Measurements from ENCODE around the gene FAM193B.

The FAM193B gene

DNA sequence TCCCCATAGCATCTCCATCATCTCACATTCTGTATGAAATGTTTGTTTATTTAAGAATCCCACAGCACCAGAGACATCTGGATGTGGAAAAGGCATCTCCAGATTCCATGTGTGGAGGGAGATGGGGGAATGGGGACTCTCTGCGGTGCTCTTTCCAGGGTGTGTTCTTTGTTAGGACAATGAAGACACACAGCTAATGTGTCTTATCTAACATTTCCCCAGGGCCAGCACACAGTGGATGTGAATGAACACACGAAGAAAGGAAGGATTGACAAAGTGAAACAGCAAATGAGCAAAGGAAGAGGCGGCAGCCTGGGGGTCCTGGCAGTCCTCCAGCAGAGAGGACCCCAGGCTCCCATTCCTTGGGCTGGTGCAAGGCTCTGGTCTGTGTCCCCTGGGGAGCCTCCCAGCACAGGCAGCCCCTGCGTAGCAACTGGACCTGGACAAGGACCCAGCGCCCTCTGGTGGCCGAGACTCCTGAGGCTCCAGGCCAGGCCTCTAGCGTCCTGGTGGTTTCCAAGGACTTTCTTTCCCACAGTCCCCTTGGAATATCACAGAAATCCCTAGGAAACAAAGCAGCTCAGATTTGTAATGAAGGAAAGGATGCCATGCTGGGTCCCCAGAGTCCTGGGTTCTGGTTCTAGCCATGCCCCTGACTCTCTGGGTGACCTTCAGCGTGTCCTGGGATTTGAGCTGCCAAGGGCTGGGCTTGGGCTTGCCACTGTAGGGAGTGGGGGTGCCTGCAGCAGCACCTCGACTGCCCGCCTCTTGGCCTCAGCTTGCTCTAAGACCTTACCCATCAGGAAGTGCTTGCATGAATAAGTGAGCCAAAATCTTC lies 53.5 kb downstream of the FAM193B start:
- DNase-seq (ENCODE audit: low spot score): peak; percentile 90

GRCh38 chr5:177499842-177500241 lies 54.5 kb downstream of the FAM193B start:
- no peak for DNase-seq (ENCODE audit: low spot score)

DNA sequence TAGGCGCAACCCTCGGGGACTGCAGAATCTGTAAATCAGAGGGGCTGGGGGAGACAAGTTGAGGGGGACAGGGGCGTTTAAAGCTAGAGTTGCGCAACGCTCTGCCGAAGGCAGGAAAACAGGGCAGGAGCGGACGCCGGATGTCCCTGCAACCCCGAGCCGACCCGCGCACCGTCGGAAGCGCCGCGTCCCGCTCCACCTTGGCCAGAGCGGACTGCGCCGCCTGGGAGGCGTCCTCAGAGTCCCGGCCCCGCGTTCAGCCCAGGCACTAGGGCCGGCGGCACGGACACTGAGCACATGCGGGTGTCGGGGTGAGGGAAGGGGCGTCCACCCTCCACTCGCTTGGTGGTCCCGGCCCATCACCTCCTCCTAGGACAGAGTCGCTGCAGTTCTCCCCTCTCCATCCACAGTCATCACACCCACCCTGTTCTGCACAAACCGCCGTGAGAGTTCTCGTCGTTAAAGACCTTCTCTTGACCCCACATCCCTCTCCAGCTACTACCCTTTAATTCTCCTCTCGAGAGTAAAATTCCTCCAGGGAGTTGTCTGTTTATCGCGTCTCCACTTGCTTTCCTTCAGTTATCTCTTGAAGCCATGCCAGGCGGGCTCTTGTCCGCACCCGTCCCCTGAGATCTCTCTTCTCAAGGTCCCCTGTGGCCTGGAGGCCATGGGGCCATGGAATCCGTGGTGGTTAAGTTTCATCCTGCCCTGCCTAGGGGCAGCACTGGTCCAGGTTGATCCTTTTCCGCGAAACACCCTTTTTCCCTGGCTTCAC lies 56.2 kb downstream of the FAM193B start:
- DNase-seq (ENCODE audit: low spot score): no peak

DNA sequence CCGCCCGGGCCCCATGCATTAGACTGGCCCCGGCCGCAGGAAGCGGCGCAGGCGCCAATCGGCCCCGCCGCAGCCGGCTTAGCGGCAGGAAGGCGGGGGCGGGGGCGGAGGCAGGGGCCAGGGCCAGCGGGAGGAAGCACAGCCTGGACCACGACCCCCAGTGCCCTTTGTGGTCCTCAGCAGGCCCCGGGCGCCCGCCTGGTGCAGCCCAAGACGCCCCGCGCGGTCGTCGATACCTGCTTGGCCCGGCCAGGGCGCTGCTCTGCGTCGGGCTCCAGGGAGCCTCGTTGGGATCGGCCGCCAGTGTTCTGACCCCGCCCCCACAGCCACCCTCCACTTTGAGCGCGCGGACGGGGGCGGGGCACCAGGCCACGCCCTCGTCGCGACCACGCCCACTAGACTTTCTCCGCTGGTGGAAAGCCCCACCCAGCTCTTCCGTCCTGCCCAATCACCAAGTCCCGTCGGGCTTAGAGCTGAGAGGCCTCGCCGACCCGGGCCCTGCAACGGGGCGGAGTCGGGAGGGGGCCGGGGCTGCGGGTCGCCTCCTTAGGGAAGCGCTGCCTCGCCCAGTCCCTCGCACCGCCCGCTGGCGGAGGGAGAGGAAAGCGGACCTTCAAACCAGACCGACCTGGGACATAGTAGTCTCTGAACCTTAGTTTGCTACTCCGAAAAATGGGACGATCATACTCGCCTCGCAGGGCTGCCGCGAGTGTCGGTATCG lies 56.9 kb downstream of the FAM193B start, which contains the start of gene PDLIM7:
Gene PDLIM7, minus strand, starts transcription at position 313 of the 721 bp plus-strand sequence. CDS start 1,092 bp downstream, outside the sequence.
- DNase-seq (ENCODE audit: low spot score): peak; percentile 83

- DNase-seq (ENCODE audit: low spot score): peak; percentile 66
Observed at GRCh38 chr5:177496727-177497291, 57.6 kb downstream of the FAM193B start.

DNA sequence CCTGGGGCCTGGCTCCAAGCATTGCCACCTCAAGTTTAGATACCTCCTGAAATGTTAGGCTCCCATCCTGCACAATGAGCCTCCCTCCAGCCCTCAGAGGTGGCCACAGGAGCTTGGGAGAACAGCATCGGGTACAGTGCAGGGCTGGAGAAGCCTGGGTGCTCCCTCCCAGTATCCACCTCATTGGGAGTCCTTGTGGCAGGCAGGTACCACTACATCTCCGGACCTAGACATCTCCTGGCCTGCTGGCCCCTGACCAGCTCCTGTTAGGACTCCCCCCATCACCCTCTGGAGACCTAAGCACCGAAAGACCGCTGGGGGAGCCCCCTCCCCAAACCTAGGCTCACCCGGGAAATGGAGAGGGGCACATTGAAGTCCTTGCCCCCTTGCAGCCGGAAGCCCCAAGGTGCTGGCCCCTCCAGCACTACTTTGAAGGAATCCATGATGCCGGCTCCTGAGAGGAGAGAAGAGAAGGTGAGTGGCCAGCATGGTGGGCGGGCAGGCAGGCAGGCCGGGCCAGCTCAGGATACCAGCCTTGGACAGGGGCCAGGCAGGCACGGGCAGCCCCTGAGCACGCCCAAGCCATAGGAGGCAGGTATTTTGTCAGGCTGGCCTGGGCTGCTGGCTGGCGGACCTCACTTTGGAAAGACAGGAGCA lies 58.2 kb downstream of the FAM193B start:
- peak; percentile 45 for DNase-seq (ENCODE audit: low spot score)

- DNase-seq (ENCODE audit: low spot score): peak; percentile 64
Observed at GRCh38 chr5:177495243-177496060, 58.9 kb downstream of the FAM193B start.

DNA sequence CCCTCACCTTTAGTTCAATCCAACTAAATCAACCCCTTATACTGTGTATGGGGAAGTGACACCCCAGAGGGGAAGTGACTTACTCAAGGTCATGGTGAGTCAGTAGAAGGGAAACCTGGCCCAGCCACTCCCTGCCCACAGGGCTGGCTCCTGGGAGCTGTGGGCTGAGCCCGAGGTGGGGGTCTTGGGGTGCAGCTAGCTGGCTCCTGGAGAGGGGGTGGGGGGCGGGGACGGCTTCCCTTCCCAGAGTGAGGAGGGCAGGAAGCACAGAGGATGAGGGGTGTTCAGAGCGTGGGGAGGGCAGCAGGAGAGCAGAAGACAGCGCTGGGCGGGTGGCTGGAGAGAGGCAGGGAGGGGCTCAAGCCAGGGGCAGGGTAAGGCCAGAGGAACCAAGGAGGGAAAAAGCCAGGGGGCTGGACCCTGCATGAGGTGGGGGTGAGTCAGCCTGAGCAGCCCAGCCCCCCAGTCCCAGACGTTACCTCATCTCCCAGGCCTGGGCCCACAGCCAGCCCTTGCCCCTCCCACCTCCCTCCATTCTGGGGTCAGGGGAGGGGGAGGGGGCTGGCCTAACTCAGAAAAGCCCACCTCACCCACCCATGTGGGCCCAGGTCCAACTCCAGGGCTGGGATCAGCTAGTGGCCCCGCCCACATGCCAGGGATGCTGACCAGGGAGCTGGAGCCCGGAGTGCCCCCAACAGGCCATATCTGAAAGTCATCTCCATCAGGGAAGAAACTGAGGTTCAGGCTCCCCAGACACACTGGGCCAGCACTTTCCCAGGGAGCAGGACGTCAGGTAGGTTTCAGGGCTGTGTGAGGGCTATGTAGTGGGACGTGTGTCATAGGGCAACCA lies 59.8 kb downstream of the FAM193B start:
- peak; percentile 34 for DNase-seq (ENCODE audit: low spot score)

DNA sequence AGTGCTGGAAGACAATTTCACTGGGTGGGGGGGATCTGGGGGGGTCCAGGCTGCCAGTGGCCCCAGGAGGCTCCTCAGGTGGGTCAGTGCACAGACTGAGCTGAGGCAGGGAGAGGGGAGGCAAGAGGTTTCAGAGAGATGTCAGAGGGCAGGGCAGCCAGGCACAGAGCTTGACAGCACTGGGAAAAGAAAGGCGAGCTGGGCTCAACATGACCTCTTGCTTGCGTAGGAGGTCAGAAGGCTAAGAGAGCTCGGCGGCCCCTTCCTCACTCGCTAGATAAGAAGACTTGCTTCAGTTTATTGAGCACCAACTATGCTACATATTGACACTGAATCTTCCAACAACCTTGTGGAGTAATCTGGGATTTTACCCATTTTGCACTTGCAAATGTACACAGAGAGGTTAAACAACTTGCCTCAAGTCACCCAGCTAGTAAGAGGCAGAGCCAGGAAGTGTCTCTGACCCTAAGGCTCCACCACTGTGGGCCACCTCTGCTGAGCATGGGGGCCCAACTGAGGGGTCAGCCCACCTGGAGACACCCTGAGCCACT lies 60.5 kb downstream of the FAM193B start:
- DNase-seq (ENCODE audit: low spot score): no peak

DNA sequence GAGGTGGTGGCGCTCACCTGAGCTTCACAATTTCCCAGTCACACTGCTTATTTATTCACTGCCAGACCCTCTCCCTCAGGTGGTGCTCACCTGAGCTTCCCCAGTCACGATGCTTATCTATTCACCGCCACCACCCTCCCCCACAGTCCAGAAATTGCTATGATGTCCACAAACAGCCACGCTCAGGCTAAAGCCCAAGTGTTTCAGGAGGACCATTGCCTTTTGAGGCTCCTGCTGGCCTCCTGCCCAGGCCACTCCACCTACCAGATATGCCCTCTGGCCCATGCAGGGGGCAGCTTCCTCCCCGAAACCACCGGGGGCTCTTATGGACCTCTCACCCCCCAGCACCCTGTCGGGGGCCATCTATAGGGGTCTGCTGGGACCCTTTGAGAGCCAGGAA lies 61.5 kb downstream of the FAM193B start:
- no peak for DNase-seq (ENCODE audit: low spot score)

DNA sequence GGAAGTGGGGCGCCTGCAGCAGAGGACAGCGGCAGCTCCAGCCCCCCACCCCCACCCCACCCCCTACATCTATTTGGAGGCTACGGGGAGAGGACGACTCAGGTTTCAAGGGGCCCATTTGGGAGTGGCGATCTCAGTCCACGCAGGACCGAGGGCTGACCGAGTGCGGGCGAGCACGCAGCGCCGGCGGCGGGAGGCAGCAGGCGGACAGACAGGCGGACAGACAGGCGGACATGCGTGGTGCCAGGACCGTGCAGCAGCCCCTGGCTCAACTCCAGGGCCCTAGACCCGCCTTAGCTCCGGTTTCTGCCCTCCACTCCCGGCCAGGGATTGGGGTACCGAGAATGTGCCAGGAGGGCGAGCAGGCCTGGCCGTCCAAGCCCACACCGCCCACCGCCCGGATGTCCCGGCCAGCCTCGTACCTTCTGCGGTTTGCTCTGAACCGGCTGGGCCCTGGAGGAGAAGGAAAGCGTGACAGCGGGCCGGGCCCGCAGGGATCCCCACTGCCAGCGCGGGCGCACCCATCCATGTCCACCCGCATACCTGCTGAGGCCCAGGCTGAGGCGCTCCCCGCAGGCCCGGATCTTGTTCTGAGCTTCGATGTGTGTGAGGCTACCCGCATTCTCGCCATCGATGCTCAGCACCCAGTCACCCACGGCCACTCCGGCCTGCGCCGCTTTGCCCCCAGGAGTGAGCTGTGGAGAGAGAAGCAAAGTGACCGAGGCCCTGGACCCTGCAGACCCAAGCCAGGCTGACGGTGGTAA lies 62.2 kb downstream of the FAM193B start:
- DNase-seq (ENCODE audit: low spot score): no peak

DNA sequence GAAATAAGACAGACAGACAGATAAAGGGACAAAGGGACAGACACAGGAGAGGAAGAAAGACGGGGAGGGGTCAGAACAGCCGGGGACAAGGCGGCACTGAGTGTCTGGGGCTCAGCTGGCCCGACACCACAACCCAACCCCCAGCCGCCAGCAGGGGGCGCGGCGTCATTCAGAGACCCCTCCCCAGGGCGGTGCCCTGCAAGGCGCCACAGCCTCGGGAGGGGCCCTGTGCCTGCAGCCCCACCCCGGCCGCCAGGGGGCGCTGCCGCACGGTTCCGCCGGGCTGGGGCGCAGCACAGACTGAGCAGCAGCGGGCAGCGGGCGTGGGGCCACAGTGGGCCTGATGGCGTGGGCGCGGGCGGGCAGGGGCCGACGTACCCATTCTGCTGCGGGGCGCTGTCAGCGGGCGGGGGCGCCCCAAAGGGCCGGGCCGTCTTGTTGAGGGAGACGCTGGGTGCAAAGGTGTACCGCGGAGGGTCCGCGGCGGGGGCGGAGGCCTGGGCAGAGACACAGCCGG lies 62.9 kb downstream of the FAM193B start:
- peak; percentile 43 for DNase-seq (ENCODE audit: low spot score)

DNA sequence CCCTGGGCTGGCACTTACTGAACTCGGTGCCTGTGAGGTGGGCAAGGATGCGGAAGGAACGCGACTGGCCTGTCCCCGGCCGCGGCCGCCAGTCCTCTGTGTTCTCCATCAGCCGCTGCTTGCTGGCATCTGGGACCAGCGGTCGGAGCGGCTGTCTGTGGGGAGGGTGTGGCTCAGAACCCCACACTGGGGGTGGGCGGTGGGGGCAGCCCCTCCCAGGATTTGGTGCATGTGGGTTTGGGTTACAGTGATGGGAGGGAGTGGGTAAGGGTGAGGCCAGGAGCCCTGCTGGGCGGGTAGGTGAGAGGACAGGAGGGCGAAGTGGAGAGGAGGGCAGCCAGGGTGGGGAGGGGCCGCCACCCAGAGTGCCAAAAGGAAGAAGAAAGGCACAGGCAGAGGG lies 63.4 kb downstream of the FAM193B start:
- DNase-seq (ENCODE audit: low spot score): no peak

DNA sequence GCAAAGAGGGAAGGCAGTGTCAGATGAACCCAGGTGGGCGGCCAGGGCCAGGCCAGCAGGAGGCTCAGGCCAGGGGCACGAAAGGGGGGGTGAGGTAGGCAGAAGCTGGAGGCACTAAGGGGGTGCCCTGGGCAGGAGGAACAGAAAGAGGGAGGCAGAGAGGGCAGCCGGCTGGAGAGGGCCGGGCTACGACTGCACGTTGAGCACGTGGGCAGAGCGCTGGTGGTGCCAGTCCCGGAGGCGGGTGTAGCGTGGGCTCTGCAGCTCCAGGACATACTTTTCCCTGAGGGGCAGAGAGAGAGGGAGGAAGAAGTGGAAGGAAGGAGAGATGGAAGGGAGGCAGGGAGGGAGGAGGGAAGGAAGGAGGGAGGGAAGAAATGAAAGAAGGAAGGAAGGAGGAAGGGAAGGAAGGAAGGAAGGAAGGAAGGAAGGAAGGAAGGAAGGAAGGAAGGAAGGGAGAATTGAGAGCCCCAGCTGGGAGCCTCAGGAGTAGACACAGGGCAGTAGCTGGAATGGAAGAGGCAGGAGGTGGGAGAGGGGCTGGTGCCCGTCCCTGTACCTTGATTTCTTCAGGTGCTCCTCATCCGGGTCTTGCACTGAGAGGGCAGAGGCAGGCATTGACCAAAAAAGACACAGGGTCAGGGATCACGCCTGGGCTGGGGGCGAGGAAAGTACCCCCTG lies 63.9 kb downstream of the FAM193B start:
- DNase-seq (ENCODE audit: low spot score): peak; percentile 54

DNA sequence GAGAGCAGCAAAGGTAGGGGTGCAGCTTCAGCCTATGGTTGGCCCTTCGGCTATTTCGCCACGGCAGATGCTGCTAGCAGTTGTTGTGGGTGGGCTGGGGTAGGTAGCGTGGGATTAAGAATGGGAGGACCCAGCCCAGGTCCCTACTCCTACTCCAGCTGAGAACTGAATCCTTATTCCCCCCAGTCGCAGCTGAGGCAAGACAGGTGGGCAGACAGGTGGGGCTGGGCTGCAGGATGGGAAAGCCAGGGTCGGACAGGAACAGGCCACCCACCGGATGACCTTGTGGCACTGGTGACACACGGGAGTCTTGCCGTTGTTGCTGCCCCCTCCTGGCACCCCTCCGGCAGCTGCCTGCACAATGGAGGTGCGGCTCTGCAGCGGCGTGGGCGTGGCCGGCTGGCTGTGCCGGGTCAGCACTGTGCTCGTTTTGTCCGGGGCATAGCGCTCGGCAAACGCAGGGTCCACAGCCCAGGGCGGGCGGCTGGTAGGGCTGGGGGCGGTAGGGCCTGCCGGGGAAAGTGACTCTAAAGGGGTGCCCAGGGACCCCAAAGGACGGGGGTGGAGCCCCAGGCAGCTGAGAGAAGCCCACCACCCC lies 65.1 kb downstream of the FAM193B start:
- no peak for DNase-seq (ENCODE audit: low spot score)

DNA sequence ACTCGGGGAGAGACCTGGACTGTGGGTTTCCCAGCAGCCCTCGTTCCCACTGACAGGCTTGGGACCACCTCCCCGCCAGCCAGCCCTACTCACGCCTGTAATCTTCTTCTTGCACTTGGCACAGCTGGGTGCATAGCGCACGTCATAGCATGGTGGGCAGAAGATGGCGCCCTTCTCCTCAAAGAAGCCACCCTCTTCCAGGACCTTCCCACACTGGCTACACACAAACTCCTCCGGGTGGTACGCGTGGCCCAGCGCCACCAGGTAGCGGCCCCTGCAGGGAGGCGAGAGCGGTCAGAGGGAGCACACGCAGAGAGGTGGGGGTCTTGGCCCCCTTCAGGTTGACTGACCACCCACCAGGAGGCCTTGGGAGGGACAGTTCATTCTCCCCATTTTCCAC lies 66.4 kb downstream of the FAM193B start:
- DNase-seq (ENCODE audit: low spot score): no peak

GRCh38 chr5:177487144-177487543 lies 67.2 kb downstream of the FAM193B start:
- DNase-seq (ENCODE audit: low spot score): no peak
